KBM-7 (cell line): ENCODE measurements around the gene FAM171A2.
"Not testable (repeated sequence)": the region's sequence is repeated elsewhere in the genome, so short reads cannot be mapped to it uniquely, and the experiment has no call there.

Experiments used
- DNase-seq: peaks from one replicate; pipeline ENCODE4 v3.0.0-alpha.2; 2015
- in situ Hi-C: fragments of 300-500 bp; cut with MboI; formaldehyde crosslinking; loops from 2 replicates; pipeline ENCODE4 v1.14.3; 2020; ENCODE audit warnings: low sequenced_read_pairs, low pct_unique_long_range_greater_than_20kb, mixed read lengths

FAM171A2 gene

GRCh38 chr17:44384823-44385286 lies 21.2 kb upstream of the FAM171A2 start:
- in situ Hi-C loops, result no loop called here
- no peak for DNase-seq

- in situ Hi-C loops, result no loop called here
- no peak for DNase-seq
Measured at GRCh38 chr17:44384281-44384822, 20.7 kb upstream of the FAM171A2 start.

GRCh38 chr17:44383861-44384260 lies 20.2 kb upstream of the FAM171A2 start:
- no peak for DNase-seq
- in situ Hi-C loops, result no loop called here

- in situ Hi-C loops, result no loop called here
- no peak for DNase-seq
Measured at GRCh38 chr17:44383363-44383762, 19.7 kb upstream of the FAM171A2 start.

GRCh38 chr17:44382917-44383316 lies 19.3 kb upstream of the FAM171A2 start:
- DNase-seq, result no peak
- in situ Hi-C loops, result no loop called here

- no peak for DNase-seq
- in situ Hi-C loops, result no loop called here
Measured at GRCh38 chr17:44381810-44382305, 18.2 kb upstream of the FAM171A2 start.

- in situ Hi-C loops, result no loop called here
Measured at GRCh38 chr17:44380767-44381166, 17.1 kb upstream of the FAM171A2 start.

GRCh38 chr17:44379887-44380286 lies 16.2 kb upstream of the FAM171A2 start:
- in situ Hi-C loops, result no loop called here
- no peak for DNase-seq

More at GRCh38 chr17:44380767-44381166, 17.1 kb upstream of the FAM171A2 start:
- no peak for DNase-seq

GRCh38 chr17:44378171-44378705 lies 14.6 kb upstream of the FAM171A2 start:
- in situ Hi-C loops, result no loop called here
- DNase-seq, result no peak

- no peak for DNase-seq
- in situ Hi-C loops, result no loop called here
Measured at GRCh38 chr17:44376779-44377178, 13.1 kb upstream of the FAM171A2 start.

- peak; percentile 41 for DNase-seq
Measured at GRCh38 chr17:44376124-44376523, 12.5 kb upstream of the FAM171A2 start.

GRCh38 chr17:44375196-44376017 lies 11.8 kb upstream of the FAM171A2 start:
- in situ Hi-C loops, result no loop called here
- DNase-seq, result no peak

More at GRCh38 chr17:44376124-44376523, 12.5 kb upstream of the FAM171A2 start:
- in situ Hi-C loops, result no loop called here

- no peak for DNase-seq
- in situ Hi-C loops, result no loop called here
Measured at GRCh38 chr17:44374306-44375195, 10.9 kb upstream of the FAM171A2 start.

GRCh38 chr17:44372036-44372435 lies 8.4 kb upstream of the FAM171A2 start:
- no peak for DNase-seq
- in situ Hi-C loops, result no loop called here

GRCh38 chr17:44369414-44370023 lies 5.9 kb upstream of the FAM171A2 start:
- in situ Hi-C loops, DNase-seq: not testable (repeated sequence)

GRCh38 chr17:44368391-44369243 lies 5.0 kb upstream of the FAM171A2 start:
- DNase-seq, in situ Hi-C loops: not testable (repeated sequence)

GRCh38 chr17:44367231-44367979 lies 3.8 kb upstream of the FAM171A2 start:
- no peak for DNase-seq
- in situ Hi-C loops, result no loop called here
